GM12874 (cell line): Measurements from ENCODE around the gene EFR3B.

Experiments
- TF ChIP-seq, protein P1 (sequence below): IDR thresholded peaks from 2 replicates; pipeline ENCODE4 v1.5.1; 2011; ENCODE audit warnings: low read depth, mild to moderate bottlenecking, control low read depth, low read length, moderate library complexity; ENCODE audit not compliant: insufficient read depth

Gene EFR3B

DNA sequence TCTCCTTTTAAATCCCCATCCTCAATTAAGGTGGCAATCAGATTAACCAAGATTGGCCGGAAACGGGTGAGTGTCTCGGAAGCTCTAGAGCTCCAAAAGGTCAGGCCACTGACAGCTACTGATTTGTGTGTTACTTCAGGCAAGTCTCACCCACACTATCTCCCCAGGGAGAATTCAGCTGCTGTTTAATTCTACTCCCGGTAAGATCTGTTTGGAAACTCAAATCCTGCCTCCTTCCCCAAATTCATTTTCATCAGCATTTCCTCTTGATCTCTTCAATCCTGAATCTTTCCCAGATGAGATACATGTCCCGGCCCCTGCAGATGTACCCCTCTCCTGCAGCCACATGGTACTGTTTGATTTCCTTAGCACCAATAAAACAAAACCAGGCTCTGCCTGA is 34.9 kb downstream of the EFR3B start:
- TF ChIP-seq, protein P1, sequence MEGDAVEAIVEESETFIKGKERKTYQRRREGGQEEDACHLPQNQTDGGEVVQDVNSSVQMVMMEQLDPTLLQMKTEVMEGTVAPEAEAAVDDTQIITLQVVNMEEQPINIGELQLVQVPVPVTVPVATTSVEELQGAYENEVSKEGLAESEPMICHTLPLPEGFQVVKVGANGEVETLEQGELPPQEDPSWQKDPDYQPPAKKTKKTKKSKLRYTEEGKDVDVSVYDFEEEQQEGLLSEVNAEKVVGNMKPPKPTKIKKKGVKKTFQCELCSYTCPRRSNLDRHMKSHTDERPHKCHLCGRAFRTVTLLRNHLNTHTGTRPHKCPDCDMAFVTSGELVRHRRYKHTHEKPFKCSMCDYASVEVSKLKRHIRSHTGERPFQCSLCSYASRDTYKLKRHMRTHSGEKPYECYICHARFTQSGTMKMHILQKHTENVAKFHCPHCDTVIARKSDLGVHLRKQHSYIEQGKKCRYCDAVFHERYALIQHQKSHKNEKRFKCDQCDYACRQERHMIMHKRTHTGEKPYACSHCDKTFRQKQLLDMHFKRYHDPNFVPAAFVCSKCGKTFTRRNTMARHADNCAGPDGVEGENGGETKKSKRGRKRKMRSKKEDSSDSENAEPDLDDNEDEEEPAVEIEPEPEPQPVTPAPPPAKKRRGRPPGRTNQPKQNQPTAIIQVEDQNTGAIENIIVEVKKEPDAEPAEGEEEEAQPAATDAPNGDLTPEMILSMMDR: no peak

DNA sequence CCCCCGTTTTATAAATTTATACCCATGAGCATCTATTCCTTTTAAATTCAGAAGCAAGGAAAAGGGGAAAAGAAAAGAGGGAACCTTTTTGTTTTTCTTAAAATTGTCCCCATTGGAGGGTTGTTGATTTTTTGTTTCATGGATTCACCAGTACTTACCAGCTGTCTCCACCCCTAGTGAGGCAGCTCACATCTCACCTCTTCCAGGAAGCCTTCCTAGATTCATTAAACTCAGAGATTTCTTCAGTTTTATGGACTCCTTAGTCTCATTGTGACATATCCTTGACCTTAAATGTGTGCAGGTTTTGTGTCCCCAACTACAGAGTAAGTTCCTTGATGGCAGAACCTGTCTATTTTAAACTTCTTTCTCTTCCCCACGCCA is 35.9 kb downstream of the EFR3B start:
- TF ChIP-seq, protein P1: no peak

GRCh38 chr2:25078170-25079049 is 36.5 kb downstream of the EFR3B start:
- TF ChIP-seq, protein P1: no peak

DNA sequence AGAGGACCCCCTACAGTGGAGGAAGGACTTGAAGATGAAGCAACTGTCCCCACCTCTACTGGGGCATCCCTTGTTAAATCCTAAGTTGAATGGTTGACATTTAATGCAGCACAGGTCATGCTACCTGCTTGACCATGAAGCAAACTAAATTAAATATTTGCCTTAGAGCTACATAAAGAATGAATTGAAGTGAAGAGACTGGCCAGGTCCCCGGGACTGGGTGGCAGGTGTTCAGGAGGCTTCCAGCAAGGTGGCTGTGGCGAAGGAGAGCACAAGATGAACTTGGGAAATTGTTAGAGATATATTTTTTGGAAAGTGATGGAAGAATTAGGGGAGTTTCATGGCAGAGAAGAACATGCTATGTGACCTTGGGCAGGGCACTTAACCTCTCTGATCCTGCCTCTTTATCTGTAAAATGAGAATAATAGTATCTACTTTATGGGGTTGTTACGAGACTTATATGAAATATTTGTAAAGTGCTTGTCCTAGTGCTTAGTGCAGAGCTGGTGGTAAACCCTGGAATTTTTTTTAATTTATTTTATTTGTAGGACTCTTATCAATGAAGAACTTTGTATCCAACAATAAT is 37.3 kb downstream of the EFR3B start:
- TF ChIP-seq, protein P1: no peak

DNA sequence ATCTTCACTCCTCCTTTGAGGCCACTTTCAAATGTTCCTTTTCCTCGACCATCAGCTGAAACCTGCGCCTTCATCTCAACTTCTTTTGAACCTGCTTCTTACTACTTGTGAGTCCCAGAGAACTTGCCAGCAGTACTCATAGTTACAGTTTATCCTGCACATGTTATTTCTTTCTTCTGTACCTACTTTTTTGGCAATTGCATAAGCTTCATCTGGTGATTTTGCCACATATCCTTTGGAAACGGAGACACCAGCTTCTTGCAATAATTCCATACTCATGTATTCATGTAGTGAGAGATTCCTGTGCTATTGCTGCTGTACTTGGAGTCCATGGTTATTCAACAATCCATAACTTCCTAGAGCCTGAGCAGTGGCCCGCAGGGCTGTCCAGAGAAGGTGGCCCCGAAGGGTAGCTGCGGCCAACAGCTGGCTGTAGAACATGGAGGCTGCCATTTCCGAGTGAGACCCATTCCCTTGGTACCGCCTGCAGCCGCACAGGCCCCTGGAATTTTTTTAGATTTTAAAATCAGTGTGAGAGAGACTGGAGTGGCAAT is 39.4 kb downstream of the EFR3B start:
- TF ChIP-seq, protein P1: no peak

- TF ChIP-seq, protein P1: no peak
These were observed 40.2 kb downstream of the EFR3B start for GRCh38 chr2:25082002-25082622.

- TF ChIP-seq, protein P1: no peak
These were observed 44.1 kb downstream of the EFR3B start for GRCh38 chr2:25085761-25086560.
